GM12875 (cell line): Measurements from ENCODE around the gene APRT.

ENCODE experiments used
- H3K4me3 ChIP-seq: one replicate; pipeline ENCODE4 v1.5.1; 2011; ENCODE audit warnings: low read depth, low read length, control low read depth
- CTCF ChIP-seq: IDR thresholded peaks from 2 replicates; pipeline ENCODE4 v1.5.1; 2011; ENCODE audit warnings: low read depth, mild to moderate bottlenecking, control low read depth, inconsistent platforms, low read length, moderate library complexity, borderline replicate concordance; ENCODE audit not compliant: insufficient read depth

Gene APRT

GRCh38 chr16:88816736-88817535, 5.2 kb upstream of the APRT start:
- no peak overlapping the region for H3K4me3 ChIP-seq
- no peak for TF ChIP-seq CTCF

GRCh38 chr16:88815901-88816589, 4.3 kb upstream of the APRT start:
- TF ChIP-seq CTCF = peak; percentile 97
- H3K4me3 ChIP-seq = no peak overlapping the region

- no peak for TF ChIP-seq CTCF
- H3K4me3 ChIP-seq = no peak overlapping the region
Observed at GRCh38 chr16:88815227-88815626, 3.5 kb upstream of the APRT start.

GRCh38 chr16:88814144-88814502, 2.4 kb upstream of the APRT start:
- H3K4me3 ChIP-seq = no peak overlapping the region
- no peak for TF ChIP-seq CTCF

- TF ChIP-seq CTCF = no peak
- H3K4me3 ChIP-seq = no peak overlapping the region
Observed at GRCh38 chr16:88813269-88814143, 1.8 kb upstream of the APRT start.

- peak overlapping the region; percentile 94 for H3K4me3 ChIP-seq
- TF ChIP-seq CTCF = no peak
Observed at GRCh38 chr16:88812513-88813268, 963 bp upstream of the APRT start.
